ENCODE data around the gene TMC1.

TMC1 gene

DNA sequence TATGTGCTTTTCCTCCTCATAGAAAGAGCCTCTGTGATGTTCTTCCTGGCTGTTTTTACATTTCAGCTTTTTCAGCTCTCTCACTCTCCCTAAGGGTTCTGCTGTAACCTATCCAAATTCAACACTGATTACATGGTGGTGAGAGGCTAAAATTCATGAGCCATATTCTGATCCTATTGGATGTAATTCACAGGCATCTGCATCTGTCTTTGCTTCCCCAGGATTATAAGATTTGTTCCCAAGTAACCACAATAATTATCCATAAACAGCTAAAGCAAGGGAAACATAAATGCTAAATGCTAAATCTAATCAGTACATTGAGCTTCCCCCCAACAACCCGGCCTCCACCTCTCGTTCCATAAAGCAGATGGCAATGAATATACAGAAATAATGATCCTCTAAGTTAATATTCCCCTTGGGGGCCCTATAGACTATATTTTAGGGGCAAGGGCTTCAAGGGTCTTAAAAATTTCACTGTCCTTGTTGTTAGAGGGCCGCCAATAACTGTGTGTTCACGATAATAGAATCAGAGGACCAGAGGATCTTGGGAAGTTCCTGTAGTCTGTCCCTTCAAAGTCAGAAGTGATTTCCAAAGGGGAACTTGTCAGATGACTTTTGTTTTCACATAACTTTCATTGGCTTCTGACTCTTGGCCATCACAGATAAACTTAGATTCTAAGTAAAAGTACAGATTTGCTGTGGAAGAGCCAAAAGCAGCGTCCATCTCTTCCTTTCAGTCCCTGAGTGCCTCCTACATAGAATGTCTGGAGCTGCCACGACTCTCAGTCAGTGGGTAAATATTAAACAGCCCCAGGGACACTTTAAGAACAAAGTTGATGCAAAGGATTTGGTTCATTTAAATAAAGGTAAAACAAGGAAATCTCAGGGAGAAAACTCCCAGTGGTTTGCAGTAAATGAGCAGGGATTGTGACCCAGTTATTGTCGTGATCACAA is 305.9 kb downstream of the TMC1 start:
- H3K9me3 Mint-ChIP-seq: no peaks in the 10 kb centered on the region
- H3K27me3 Mint-ChIP-seq (ENCODE audit: low read depth): peaks cover 19% of the 10 kb centered on the region
- no peak overlapping the region for H3K4me3 Mint-ChIP-seq
- no peak for TF ChIP-seq CTCF (IDR thresholded peaks at IDR 0.05; ENCODE audit: unreplicated experiment in 3 of 3)
- peak overlapping the region; percentile 60 to 96 (median 93) for H3K27ac Mint-ChIP-seq
- H3K4me1 Mint-ChIP-seq: peaks cover 20% of the 10 kb centered on the region
- H3K36me3 Mint-ChIP-seq (ENCODE audit: low read depth): no peaks in the 10 kb centered on the region

- no peaks in the 10 kb centered on the region for H3K9me3 Mint-ChIP-seq
- TF ChIP-seq CTCF (IDR thresholded peaks at IDR 0.05; ENCODE audit: unreplicated experiment in 3 of 3): no peak
- peak overlapping the region; percentile 60 to 96 (median 93) for H3K27ac Mint-ChIP-seq
- peaks cover 17% of the 10 kb centered on the region for H3K4me1 Mint-ChIP-seq
- H3K36me3 Mint-ChIP-seq (ENCODE audit: low read depth): no peaks in the 10 kb centered on the region
- peaks cover 19% of the 10 kb centered on the region for H3K27me3 Mint-ChIP-seq (ENCODE audit: low read depth)
- H3K4me3 Mint-ChIP-seq: no peak overlapping the region
Measured at GRCh38 chr9:72827950-72828731, 306.7 kb downstream of the TMC1 start.

DNA sequence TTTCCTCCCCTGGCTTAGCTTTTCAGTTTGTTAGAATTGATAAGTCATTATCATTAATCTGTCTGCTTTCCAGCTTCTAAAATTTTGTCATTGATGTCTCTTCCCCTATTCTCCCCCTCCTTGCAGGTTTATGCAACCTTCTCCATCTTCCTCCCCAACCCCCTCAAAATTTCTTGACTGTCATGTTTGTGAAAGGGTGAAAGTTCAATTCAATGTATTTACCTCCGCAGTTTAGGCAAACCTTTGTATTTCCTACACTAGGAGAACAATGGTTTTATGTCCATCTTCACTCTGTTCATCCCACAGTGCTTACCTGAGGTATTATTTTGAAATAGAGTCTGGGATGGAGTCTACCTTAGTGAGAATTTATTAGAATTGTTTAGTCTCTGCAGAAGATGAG is 313.6 kb downstream of the TMC1 start:
- no peak for TF ChIP-seq CTCF (IDR thresholded peaks at IDR 0.05; ENCODE audit: unreplicated experiment in 3 of 3)
- H3K36me3 Mint-ChIP-seq (ENCODE audit: low read depth): no peaks in the 10 kb centered on the region
- H3K27ac Mint-ChIP-seq: no peak overlapping the region
- no peak overlapping the region for H3K4me3 Mint-ChIP-seq
- peaks cover 26% of the 10 kb centered on the region for H3K27me3 Mint-ChIP-seq (ENCODE audit: low read depth)
- no peaks in the 10 kb centered on the region for H3K4me1 Mint-ChIP-seq
- no peaks in the 10 kb centered on the region for H3K9me3 Mint-ChIP-seq

GRCh38 chr9:72836790-72837189 is 315.4 kb downstream of the TMC1 start:
- Mint-ChIP-seq H3K9me3 (no peaks in the 10 kb centered on the region), H3K27me3 (ENCODE audit: low read depth) (peaks cover 22% of the 10 kb centered on the region), H3K4me1 (no peaks in the 10 kb centered on the region), H3K4me3 (no peak overlapping the region), H3K27ac (no peak overlapping the region), H3K36me3 (ENCODE audit: low read depth) (no peaks in the 10 kb centered on the region)
- TF ChIP-seq CTCF (IDR thresholded peaks at IDR 0.05; ENCODE audit: unreplicated experiment in 3 of 3): no peak

DNA sequence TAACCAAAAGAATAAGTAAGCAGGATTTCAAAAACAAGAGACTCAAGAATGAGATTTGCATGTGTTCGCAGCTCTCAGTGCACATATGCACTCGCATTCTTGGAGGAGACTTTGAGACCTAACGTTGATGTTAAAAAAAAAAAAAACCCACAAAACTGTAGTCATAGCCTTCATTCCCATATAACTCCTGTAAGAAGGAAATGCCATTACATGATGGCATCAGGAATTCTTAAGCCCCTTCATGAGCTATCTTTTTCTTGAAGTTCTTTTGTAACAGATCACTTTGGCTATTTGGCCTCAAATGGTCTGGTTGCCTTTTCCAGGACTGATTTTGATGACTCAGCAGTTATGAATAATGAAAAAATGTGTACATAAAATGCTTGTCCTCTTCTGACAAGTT is 317.7 kb downstream of the TMC1 start:
- peaks cover 17% of the 10 kb centered on the region for H3K27me3 Mint-ChIP-seq (ENCODE audit: low read depth)
- H3K27ac Mint-ChIP-seq: peak overlapping the region in 2 of 3 experiments; percentile 44 to 68
- no peak overlapping the region for H3K4me3 Mint-ChIP-seq
- H3K4me1 Mint-ChIP-seq: peaks cover 3% of the 10 kb centered on the region
- no peaks in the 10 kb centered on the region for H3K36me3 Mint-ChIP-seq (ENCODE audit: low read depth)
- peaks cover 7% of the 10 kb centered on the region for H3K9me3 Mint-ChIP-seq
- TF ChIP-seq CTCF (IDR thresholded peaks at IDR 0.05; ENCODE audit: unreplicated experiment in 3 of 3): no peak

Measured in nephron (organoid).